ENCODE results near the gene USP33. TPM values are rescaled to one million over a fixed set of nuclear protein-coding genes. Genes with fewer than 3 reads are reported as not detected.

Gene USP33
- polyA plus RNA-seq, 1 donor from 2014 or later: 267 TPM

DNA sequence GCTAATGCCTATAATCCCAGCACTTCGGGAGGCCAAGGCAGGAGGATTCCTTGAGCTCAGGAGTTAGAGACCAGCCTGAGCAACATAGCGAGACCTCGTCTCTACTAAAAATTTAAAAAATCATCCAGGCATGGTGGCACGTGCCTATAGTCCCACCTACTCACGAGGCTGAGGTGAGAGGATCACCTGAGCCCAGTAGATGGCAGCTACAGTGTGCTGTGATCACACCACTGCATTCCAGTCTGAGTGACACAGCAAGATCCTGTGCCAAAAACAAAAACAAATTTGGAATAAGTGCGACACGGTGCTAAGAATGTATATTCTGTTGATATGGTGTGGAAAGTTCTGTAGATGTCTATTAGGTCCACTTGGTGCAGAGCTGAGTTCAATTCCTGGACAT is 15.1 kb downstream of the USP33 start:
- no peak overlapping the region for H3K27ac ChIP-seq (ENCODE audit: low read length)
- no peak overlapping the region for H2AFZ ChIP-seq (ENCODE audit: low read depth, low read length)
- no peak overlapping the region for H3K4me3 ChIP-seq (ENCODE audit: low read length)
- no peak for TF ChIP-seq SMC3 (conservative IDR thresholded peaks at IDR 0.05; ENCODE audit: poor library complexity)
- TF ChIP-seq, protein P1, sequence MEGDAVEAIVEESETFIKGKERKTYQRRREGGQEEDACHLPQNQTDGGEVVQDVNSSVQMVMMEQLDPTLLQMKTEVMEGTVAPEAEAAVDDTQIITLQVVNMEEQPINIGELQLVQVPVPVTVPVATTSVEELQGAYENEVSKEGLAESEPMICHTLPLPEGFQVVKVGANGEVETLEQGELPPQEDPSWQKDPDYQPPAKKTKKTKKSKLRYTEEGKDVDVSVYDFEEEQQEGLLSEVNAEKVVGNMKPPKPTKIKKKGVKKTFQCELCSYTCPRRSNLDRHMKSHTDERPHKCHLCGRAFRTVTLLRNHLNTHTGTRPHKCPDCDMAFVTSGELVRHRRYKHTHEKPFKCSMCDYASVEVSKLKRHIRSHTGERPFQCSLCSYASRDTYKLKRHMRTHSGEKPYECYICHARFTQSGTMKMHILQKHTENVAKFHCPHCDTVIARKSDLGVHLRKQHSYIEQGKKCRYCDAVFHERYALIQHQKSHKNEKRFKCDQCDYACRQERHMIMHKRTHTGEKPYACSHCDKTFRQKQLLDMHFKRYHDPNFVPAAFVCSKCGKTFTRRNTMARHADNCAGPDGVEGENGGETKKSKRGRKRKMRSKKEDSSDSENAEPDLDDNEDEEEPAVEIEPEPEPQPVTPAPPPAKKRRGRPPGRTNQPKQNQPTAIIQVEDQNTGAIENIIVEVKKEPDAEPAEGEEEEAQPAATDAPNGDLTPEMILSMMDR (IDR thresholded peaks at IDR 0.05; ENCODE audit: poor library complexity, severe bottlenecking): no peak
- no peak for TF ChIP-seq TAF1 (IDR thresholded peaks at IDR 0.05; ENCODE audit: low read depth)
- no peak for TF ChIP-seq EZH2 (IDR thresholded peaks at IDR 0.05; ENCODE audit: borderline replicate concordance, insufficient read depth, low read length, poor library complexity, severe bottlenecking)
- TF ChIP-seq POLR2AphosphoS5 (IDR thresholded peaks at IDR 0.05): no peak
- TF ChIP-seq RAD21 (conservative IDR thresholded peaks at IDR 0.05): no peak
- TF ChIP-seq, protein P2, sequence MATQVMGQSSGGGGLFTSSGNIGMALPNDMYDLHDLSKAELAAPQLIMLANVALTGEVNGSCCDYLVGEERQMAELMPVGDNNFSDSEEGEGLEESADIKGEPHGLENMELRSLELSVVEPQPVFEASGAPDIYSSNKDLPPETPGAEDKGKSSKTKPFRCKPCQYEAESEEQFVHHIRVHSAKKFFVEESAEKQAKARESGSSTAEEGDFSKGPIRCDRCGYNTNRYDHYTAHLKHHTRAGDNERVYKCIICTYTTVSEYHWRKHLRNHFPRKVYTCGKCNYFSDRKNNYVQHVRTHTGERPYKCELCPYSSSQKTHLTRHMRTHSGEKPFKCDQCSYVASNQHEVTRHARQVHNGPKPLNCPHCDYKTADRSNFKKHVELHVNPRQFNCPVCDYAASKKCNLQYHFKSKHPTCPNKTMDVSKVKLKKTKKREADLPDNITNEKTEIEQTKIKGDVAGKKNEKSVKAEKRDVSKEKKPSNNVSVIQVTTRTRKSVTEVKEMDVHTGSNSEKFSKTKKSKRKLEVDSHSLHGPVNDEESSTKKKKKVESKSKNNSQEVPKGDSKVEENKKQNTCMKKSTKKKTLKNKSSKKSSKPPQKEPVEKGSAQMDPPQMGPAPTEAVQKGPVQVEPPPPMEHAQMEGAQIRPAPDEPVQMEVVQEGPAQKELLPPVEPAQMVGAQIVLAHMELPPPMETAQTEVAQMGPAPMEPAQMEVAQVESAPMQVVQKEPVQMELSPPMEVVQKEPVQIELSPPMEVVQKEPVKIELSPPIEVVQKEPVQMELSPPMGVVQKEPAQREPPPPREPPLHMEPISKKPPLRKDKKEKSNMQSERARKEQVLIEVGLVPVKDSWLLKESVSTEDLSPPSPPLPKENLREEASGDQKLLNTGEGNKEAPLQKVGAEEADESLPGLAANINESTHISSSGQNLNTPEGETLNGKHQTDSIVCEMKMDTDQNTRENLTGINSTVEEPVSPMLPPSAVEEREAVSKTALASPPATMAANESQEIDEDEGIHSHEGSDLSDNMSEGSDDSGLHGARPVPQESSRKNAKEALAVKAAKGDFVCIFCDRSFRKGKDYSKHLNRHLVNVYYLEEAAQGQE (IDR thresholded peaks at IDR 0.05; ENCODE audit: borderline replicate concordance): no peak
- TF ChIP-seq MXI1 (conservative IDR thresholded peaks at IDR 0.05; ENCODE audit: poor library complexity, severe bottlenecking): no peak
- TF ChIP-seq EP300 (conservative IDR thresholded peaks at IDR 0.05; ENCODE audit: poor library complexity, severe bottlenecking): no peak
- H3K36me3 ChIP-seq (ENCODE audit: insufficient read depth, low read length): peaks cover 4% of the 10 kb centered on the region
- no peaks in the 10 kb centered on the region for H3K9me3 ChIP-seq (ENCODE audit: low read length)
- no peak overlapping the region for H3K9ac ChIP-seq (ENCODE audit: low read length)
- no peaks in the 10 kb centered on the region for H4K20me1 ChIP-seq (ENCODE audit: insufficient read depth)
- peaks cover 46% of the 10 kb centered on the region for H3K79me2 ChIP-seq (replicated peaks; ENCODE audit: insufficient read depth, low read length)
- no peaks in the 10 kb centered on the region for H3K9me2 ChIP-seq (ENCODE audit: insufficient read depth, low read length)
- H3F3A ChIP-seq (ENCODE audit: insufficient read depth, low read length, poor library complexity, severe bottlenecking): no peaks in the 10 kb centered on the region
- no peak overlapping the region for H3K4me2 ChIP-seq (ENCODE audit: low read length)
- no peaks in the 10 kb centered on the region for H3K27me3 ChIP-seq (ENCODE audit: insufficient read depth, low read depth, low read length)

DNA sequence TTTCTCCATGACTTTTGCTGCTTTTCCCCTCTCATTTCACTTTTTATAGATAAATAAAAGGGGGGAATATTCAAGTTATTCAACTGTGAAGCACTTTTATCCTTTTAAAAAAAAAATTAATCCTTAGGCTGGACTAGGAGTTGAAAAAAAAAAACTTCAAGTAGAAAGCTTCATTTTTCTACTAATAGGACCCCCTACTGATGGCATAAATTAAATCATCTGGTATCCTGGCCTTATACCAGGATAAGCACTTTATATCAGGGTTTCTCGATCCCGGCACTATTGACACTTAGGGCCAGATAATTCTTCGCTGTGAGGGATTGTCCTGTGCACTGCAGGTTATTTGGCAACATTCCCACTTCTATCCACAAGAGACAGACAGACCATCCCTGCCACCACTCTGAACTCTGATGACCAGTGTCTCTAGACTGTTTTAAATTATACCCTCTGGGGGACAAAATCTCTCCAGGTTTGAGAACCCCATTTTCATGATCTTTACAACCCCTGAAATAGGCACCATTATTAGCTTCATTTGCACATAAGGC is 17.6 kb downstream of the USP33 start:
- no peaks in the 10 kb centered on the region for H4K20me1 ChIP-seq (ENCODE audit: insufficient read depth)
- no peak overlapping the region for H2AFZ ChIP-seq (ENCODE audit: low read depth, low read length)
- H3K27ac ChIP-seq (ENCODE audit: low read length): no peak overlapping the region
- no peaks in the 10 kb centered on the region for H3K9me3 ChIP-seq (ENCODE audit: low read length)
- no peak overlapping the region for H3K4me3 ChIP-seq (ENCODE audit: low read length)
- peaks cover 34% of the 10 kb centered on the region for H3K79me2 ChIP-seq (replicated peaks; ENCODE audit: insufficient read depth, low read length)
- TF ChIP-seq RAD21 (conservative IDR thresholded peaks at IDR 0.05) (no peak), EZH2 (IDR thresholded peaks at IDR 0.05; ENCODE audit: borderline replicate concordance, insufficient read depth, low read length, poor library complexity, severe bottlenecking) (no peak), TAF1 (IDR thresholded peaks at IDR 0.05; ENCODE audit: low read depth) (no peak)
- TF ChIP-seq, protein P1 (IDR thresholded peaks at IDR 0.05; ENCODE audit: poor library complexity, severe bottlenecking): no peak
- TF ChIP-seq, protein P2 (IDR thresholded peaks at IDR 0.05; ENCODE audit: borderline replicate concordance): no peak
- H3K27me3 ChIP-seq (ENCODE audit: insufficient read depth, low read depth, low read length): no peaks in the 10 kb centered on the region
- no peaks in the 10 kb centered on the region for H3F3A ChIP-seq (ENCODE audit: insufficient read depth, low read length, poor library complexity, severe bottlenecking)
- H3K4me2 ChIP-seq (ENCODE audit: low read length): no peak overlapping the region
- no peaks in the 10 kb centered on the region for H3K9me2 ChIP-seq (ENCODE audit: insufficient read depth, low read length)
- H3K36me3 ChIP-seq (ENCODE audit: insufficient read depth, low read length): peaks cover 8% of the 10 kb centered on the region
- H3K9ac ChIP-seq (ENCODE audit: low read length): no peak overlapping the region

Data from neural cell (in vitro differentiated cells).